Naive B cell (primary cell): ENCODE measurements around the gene MOB3B. TPM values are rescaled to one million over a fixed set of nuclear protein-coding genes. Genes with fewer than 3 reads are reported as not detected.

Experiments
- ATAC-seq, 2 donors: fragments of 150-1000 bp; cut with Tn5 transposase; 2 replicates each; pipeline ENCODE4 v1.10.0; 2021; ENCODE audit warnings: low read depth in 2 of 2, mild to moderate bottlenecking in 2 of 2, moderate library complexity in 2 of 2
- DNase-seq: peaks from one replicate; pipeline ENCODE4 v3.0.0; 2022
- H3K27ac Mint-ChIP-seq, 6 donors: one replicate each; pipeline ENCODE4 v1.8.0; 2020 to 2022; ENCODE audit warnings: mild to moderate bottlenecking in 6 of 6, mixed read lengths in 6 of 6, moderate library complexity in 5 of 6, inconsistent platforms in 2 of 6
- H3K27me3 Mint-ChIP-seq, 3 donors: one replicate each; pipeline ENCODE4 v1.8.0; 2021 to 2022; ENCODE audit warnings: mixed read lengths in 3 of 3, mild to moderate bottlenecking in 1 of 3
- H3K36me3 Mint-ChIP-seq, 2 donors: one replicate each; pipeline ENCODE4 v1.8.0; 2020 to 2022; ENCODE audit warnings: mixed read lengths in 2 of 2, inconsistent platforms in 1 of 2, mild to moderate bottlenecking in 1 of 2
- H3K4me1 Mint-ChIP-seq, 3 donors: one replicate each; pipeline ENCODE4 v1.8.0; 2020 to 2022; ENCODE audit warnings: mixed read lengths in 3 of 3, inconsistent platforms in 1 of 3, mild to moderate bottlenecking in 1 of 3, moderate library complexity in 1 of 3
- H3K4me3 Mint-ChIP-seq, 8 donors: one replicate each; pipeline ENCODE4 v1.8.0; 2020 to 2022; ENCODE audit warnings: mild to moderate bottlenecking in 8 of 8, mixed read lengths in 8 of 8, moderate library complexity in 8 of 8, inconsistent platforms in 2 of 8
- H3K9me3 Mint-ChIP-seq, 7 donors: one replicate each; pipeline ENCODE4 v1.8.0; 2020 to 2022; ENCODE audit warnings: mixed read lengths in 7 of 7, mild to moderate bottlenecking in 5 of 7, inconsistent platforms in 2 of 7, moderate library complexity in 1 of 7
- polyA plus RNA-seq, 6 donors: library from polyadenylated mRNA; unstranded; fragments of 300-500 nt; fragmentation: Illumina TruSeq; gene quantifications; one replicate each; pipeline ENCODE4 v1.2.3, GENCODE V29; 2021; ENCODE audit warnings: low read depth in 6 of 6

MOB3B gene
- polyA plus RNA-seq, 6 donors from 2014 or later, result 9.5 to 19.8 (median 15.7) TPM

DNA sequence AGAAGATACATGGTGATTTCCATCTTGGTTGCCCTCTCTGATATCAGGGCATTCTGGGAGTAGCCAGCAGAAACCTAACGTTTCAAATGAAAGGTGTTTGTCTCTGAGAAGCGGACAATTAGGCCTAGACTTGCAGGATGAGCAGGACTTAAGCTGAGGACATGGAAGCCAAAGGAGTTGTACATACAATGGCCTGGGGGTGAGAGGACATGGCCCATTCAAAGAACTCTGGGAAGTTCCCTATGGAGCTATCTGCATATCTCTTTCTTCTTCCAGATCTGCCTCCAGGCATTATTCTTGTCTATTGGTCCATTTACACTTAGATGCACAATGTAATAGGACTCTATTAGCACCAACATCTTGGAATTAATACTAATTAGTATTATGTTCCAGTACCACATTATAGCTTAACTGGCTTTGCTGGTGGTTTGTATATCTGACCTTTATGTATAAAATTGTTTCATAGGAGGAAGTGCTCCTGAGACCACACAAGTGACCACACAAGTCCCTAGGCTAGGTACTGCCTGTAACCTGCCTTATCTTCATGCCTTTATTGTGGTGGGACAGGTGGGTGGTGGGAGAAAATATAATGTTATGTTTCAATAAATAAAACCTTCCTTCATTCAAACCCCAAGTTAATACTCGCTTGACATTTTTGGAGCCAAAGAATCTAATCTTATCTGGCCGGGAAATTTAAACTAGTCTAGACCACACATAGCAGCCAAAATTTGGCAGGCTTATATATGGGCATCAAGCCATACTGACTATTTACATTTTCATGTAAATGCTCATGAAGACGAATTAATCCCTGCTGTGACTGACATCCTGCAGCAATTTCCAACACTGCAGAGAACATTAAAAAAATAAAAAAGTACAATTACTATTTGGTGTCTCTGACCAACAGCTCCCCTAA is 180.6 kb downstream of the MOB3B start:
- no peak for ATAC-seq
- DNase-seq, result no peak
- Mint-ChIP-seq H3K9me3 (no peaks in the 10 kb centered on the region), H3K27ac (peak overlapping the region in 2 of 6 donors; percentile 35 to 52), H3K36me3 (peaks cover 0 to 4% of the 10 kb centered on the region in 2 donors), H3K27me3 (no peaks in the 10 kb centered on the region), H3K4me3 (no peak overlapping the region), H3K4me1 (peaks cover 35 to 63% (median 56%) of the 10 kb centered on the region in 3 donors)

DNA sequence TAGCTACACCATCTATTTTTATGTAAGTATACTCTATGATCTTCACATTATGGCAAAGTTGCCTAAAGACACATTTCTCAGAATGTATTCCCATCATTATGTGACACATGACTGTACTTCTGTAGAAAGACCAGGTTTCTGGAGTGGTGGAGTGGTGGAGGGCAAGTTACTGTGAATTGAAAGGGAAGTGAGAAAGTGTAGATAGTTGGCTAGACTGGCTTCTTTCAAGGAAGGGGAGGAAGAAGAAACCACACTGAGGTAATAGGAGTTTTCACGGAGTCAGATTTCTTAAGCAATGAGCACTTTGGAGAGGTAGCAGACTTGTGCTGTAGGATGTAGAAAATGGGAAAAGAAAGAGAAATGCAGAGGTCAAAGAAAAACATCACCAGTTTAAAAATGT is 181.7 kb downstream of the MOB3B start:
- DNase-seq, result no peak
- H3K4me3 Mint-ChIP-seq, result peak overlapping the region in 2 of 8 donors; percentile 0 to 9
- no peaks in the 10 kb centered on the region for H3K9me3 Mint-ChIP-seq
- no peaks in the 10 kb centered on the region for H3K27me3 Mint-ChIP-seq
- peak; percentile 26 to 32 for ATAC-seq
- peaks cover 25 to 52% (median 44%) of the 10 kb centered on the region in 3 donors for H3K4me1 Mint-ChIP-seq
- peak overlapping the region in 4 of 6 donors; percentile 0 to 90 (median 16) for H3K27ac Mint-ChIP-seq
- peaks cover 0 to 4% of the 10 kb centered on the region in 2 donors for H3K36me3 Mint-ChIP-seq

DNA sequence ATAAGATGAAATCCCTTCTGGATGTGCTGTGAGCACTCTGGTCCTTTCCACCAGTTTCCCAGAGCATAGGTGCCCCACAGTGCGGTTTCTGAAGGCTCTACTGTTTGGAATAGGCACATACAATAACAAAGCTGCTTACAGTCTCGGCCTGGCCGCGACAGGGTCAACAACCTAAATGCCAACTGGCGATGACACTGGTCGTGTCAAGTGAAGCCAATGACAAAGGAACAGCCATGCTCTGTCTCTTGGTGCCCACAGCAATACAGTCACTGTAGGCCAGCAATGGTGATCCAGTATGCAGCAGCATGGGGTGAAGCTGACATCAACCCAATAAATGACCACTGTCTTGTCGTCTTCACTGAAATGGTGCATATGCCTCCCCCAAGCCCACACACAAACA is 184.8 kb downstream of the MOB3B start:
- ATAC-seq, result no peak
- Mint-ChIP-seq H3K27me3 (no peaks in the 10 kb centered on the region), H3K4me3 (no peak overlapping the region), H3K4me1 (peaks cover 26 to 40% (median 31%) of the 10 kb centered on the region in 3 donors), H3K27ac (peak overlapping the region in 2 of 6 donors; percentile 52 to 57), H3K9me3 (no peaks in the 10 kb centered on the region), H3K36me3 (peaks cover 0 to 4% of the 10 kb centered on the region in 2 donors)
- DNase-seq, result no peak

GRCh38 chr9:27341545-27342294 is 187.9 kb downstream of the MOB3B start:
- no peaks in the 10 kb centered on the region for H3K9me3 Mint-ChIP-seq
- peaks cover 6 to 7% of the 10 kb centered on the region in 2 donors for H3K36me3 Mint-ChIP-seq
- H3K27me3 Mint-ChIP-seq, result no peaks in the 10 kb centered on the region
- DNase-seq, result no peak
- H3K4me1 Mint-ChIP-seq, result peaks cover 15 to 31% (median 28%) of the 10 kb centered on the region in 3 donors
- peak overlapping the region in 2 of 6 donors; percentile 49 to 58 for H3K27ac Mint-ChIP-seq
- H3K4me3 Mint-ChIP-seq, result no peak overlapping the region
- no peak for ATAC-seq

- no peak overlapping the region for H3K4me3 Mint-ChIP-seq
- no peaks in the 10 kb centered on the region for H3K27me3 Mint-ChIP-seq
- peaks cover 6 to 7% of the 10 kb centered on the region in 2 donors for H3K36me3 Mint-ChIP-seq
- H3K9me3 Mint-ChIP-seq, result no peaks in the 10 kb centered on the region
- H3K27ac Mint-ChIP-seq, result peak overlapping the region in 3 of 6 donors; percentile 75 to 86 (median 80)
- peaks cover 15 to 31% (median 28%) of the 10 kb centered on the region in 3 donors for H3K4me1 Mint-ChIP-seq
- ATAC-seq, result no peak
- DNase-seq, result no peak
Observed at GRCh38 chr9:27340961-27341511, 188.6 kb downstream of the MOB3B start.

- peak overlapping the region in 1 of 6 donors; percentile 86 for H3K27ac Mint-ChIP-seq
- H3K27me3 Mint-ChIP-seq, result no peaks in the 10 kb centered on the region
- ATAC-seq (no peak), DNase-seq (no peak)
- H3K9me3 Mint-ChIP-seq, result no peaks in the 10 kb centered on the region
- H3K4me3 Mint-ChIP-seq, result no peak overlapping the region
- peaks cover 15 to 27% (median 24%) of the 10 kb centered on the region in 3 donors for H3K4me1 Mint-ChIP-seq
- H3K36me3 Mint-ChIP-seq, result peaks cover 6 to 7% of the 10 kb centered on the region in 2 donors
Observed at GRCh38 chr9:27340285-27340674, 189.3 kb downstream of the MOB3B start.

DNA sequence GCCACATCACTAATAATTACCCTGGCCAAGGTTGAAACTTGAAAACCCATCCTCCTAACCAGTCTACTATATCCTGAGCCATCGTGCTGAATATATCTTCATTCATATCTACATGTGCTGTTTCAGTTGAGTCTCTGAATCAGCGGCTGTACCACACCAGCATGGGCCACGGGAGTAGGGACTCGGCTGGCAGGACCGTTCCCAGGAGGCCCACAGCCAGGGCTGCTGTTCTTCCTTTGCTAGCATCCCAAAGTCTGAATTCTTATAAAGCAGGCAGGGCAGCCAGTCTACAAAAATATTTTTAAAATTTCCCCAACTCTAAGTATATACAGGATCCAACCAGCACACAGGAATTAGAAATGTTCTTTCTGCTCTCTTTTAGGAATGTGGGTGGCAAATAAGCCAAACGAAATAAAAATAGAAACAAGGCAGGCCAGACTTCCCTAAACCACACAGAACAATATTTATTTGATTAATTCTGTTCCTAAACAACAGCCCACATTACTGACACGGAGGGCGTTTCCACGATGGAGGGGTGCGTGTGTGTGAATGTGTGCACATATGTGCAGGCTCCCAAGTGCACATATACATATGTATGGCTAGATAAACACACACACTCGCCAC is 189.8 kb downstream of the MOB3B start:
- Mint-ChIP-seq H3K27ac (peak overlapping the region in 3 of 6 donors; percentile 67 to 82 (median 71)), H3K27me3 (no peaks in the 10 kb centered on the region), H3K4me1 (peaks cover 15 to 27% (median 24%) of the 10 kb centered on the region in 3 donors), H3K9me3 (no peaks in the 10 kb centered on the region), H3K4me3 (no peak overlapping the region), H3K36me3 (peaks cover 6 to 7% of the 10 kb centered on the region in 2 donors)
- ATAC-seq, result no peak
- no peak for DNase-seq

- Mint-ChIP-seq H3K27me3 (no peaks in the 10 kb centered on the region), H3K36me3 (peaks cover 6 to 7% of the 10 kb centered on the region in 2 donors), H3K4me1 (peaks cover 20 to 31% (median 29%) of the 10 kb centered on the region in 3 donors), H3K27ac (peak overlapping the region in 2 of 6 donors; percentile 70 to 95), H3K9me3 (no peaks in the 10 kb centered on the region), H3K4me3 (no peak overlapping the region)
- no peak for ATAC-seq
- no peak for DNase-seq
Observed at GRCh38 chr9:27338527-27338903, 191.1 kb downstream of the MOB3B start.

GRCh38 chr9:27337833-27338526 is 191.6 kb downstream of the MOB3B start:
- Mint-ChIP-seq H3K27me3 (no peaks in the 10 kb centered on the region), H3K27ac (peak overlapping the region in 3 of 6 donors; percentile 12 to 95 (median 73)), H3K4me3 (peak overlapping the region in 2 of 8 donors; percentile 5 to 15), H3K36me3 (peaks cover 6 to 7% of the 10 kb centered on the region in 2 donors), H3K9me3 (no peaks in the 10 kb centered on the region), H3K4me1 (peaks cover 25 to 33% (median 31%) of the 10 kb centered on the region in 3 donors)
- no peak for ATAC-seq
- DNase-seq, result no peak

DNA sequence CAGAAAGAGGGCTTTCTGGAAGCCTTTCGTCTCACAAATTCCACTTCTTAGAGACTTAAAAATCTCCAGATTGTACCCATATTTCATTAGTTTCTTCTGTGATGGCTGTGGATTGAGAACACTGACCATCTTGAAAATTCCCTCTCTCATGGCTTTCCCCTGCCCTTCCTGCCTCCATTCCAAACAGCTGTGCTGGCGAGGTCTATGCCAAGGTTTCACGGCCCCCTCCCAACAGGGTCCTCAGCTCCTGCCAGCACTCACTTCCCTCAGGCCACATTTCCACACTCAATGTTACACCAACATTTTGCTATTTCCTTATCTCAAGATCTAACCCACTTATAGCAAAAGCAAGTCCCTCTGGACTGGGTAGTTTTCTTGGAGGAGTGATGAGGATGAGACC is 192.4 kb downstream of the MOB3B start:
- peak overlapping the region in 3 of 6 donors; percentile 39 to 92 (median 44) for H3K27ac Mint-ChIP-seq
- H3K27me3 Mint-ChIP-seq, result no peaks in the 10 kb centered on the region
- H3K9me3 Mint-ChIP-seq, result no peaks in the 10 kb centered on the region
- peaks cover 27 to 31% (median 29%) of the 10 kb centered on the region in 3 donors for H3K4me1 Mint-ChIP-seq
- peaks cover 6 to 7% of the 10 kb centered on the region in 2 donors for H3K36me3 Mint-ChIP-seq
- no peak for ATAC-seq
- DNase-seq, result no peak
- H3K4me3 Mint-ChIP-seq, result no peak overlapping the region

DNA sequence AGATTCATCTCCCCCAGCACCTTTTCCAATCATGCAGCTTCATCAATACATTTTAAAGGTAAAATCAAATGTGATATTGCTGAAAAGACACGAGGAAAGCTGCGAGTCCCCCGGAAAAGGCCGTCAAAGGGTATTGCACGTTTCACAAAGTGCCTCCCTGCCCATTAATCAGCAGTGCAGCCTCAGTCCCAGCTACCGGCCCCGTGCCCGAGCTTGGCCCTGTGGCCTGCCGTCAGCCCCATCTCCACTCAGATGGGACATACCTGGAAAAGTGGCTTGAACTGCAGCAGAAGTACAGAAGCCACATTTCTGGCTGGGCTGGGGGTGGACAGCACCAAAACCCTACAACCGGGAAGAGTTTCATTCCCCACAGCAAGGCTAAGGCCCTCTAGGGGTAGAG is 192.8 kb downstream of the MOB3B start:
- no peak overlapping the region for H3K4me3 Mint-ChIP-seq
- H3K4me1 Mint-ChIP-seq, result peaks cover 27 to 31% (median 29%) of the 10 kb centered on the region in 3 donors
- DNase-seq (no peak), ATAC-seq (no peak)
- peaks cover 6 to 7% of the 10 kb centered on the region in 2 donors for H3K36me3 Mint-ChIP-seq
- no peaks in the 10 kb centered on the region for H3K9me3 Mint-ChIP-seq
- H3K27ac Mint-ChIP-seq, result no peak overlapping the region
- no peaks in the 10 kb centered on the region for H3K27me3 Mint-ChIP-seq

- Mint-ChIP-seq H3K36me3 (peaks cover 7 to 11% of the 10 kb centered on the region in 2 donors), H3K4me1 (peaks cover 23 to 28% (median 27%) of the 10 kb centered on the region in 3 donors), H3K4me3 (no peak overlapping the region), H3K9me3 (no peaks in the 10 kb centered on the region), H3K27ac (peak overlapping the region in 3 of 6 donors; percentile 35 to 69 (median 41)), H3K27me3 (no peaks in the 10 kb centered on the region)
- DNase-seq, result no peak
- no peak for ATAC-seq
Observed at GRCh38 chr9:27336126-27336525, 193.5 kb downstream of the MOB3B start.
